VCaP (cell line): Measurements from ENCODE around the gene OXT.

Source experiments
- H3K27ac ChIP-seq: fragments of 450-650 bp; 2 replicates; pipeline ENCODE4 v1.5.1; 2017
- CTCF ChIP-seq: fragments of 450-650 bp; conservative IDR thresholded peaks from 2 replicates; pipeline ENCODE4 v1.5.1; 2017; ENCODE audit warnings: mild to moderate bottlenecking, moderate library complexity

OXT gene

GRCh38 chr20:3084283-3084985 lies 13.0 kb downstream of the OXT start, which contains the start of gene AVP:
TSS of gene AVP (minus strand) at chr20:3084724. CDS start at chr20:3084674, 50 bp downstream.
- H3K27ac ChIP-seq: no peak within 1 kb of the TSS

GRCh38 chr20:3084986-3085360 lies 13.6 kb downstream of the OXT start:
- no peak overlapping the region for H3K27ac ChIP-seq
- no peak for TF ChIP-seq CTCF

More at GRCh38 chr20:3084283-3084985, 13.0 kb downstream of the OXT start, which contains the start of gene AVP:
- TF ChIP-seq CTCF: no peak

GRCh38 chr20:3085571-3086072 lies 14.2 kb downstream of the OXT start:
- no peak overlapping the region for H3K27ac ChIP-seq
- TF ChIP-seq CTCF: no peak

- TF ChIP-seq CTCF: no peak
- no peak overlapping the region for H3K27ac ChIP-seq
Measured at GRCh38 chr20:3088031-3088430, 16.6 kb downstream of the OXT start.

GRCh38 chr20:3090565-3090964 lies 19.1 kb downstream of the OXT start:
- TF ChIP-seq CTCF: no peak
- H3K27ac ChIP-seq: no peak overlapping the region

- H3K27ac ChIP-seq: no peak overlapping the region
Measured at GRCh38 chr20:3092611-3093379, 21.4 kb downstream of the OXT start.

More at GRCh38 chr20:3092611-3093379, 21.4 kb downstream of the OXT start:
- TF ChIP-seq CTCF: no peak
